Endothelial cell of umbilical vein (primary cell): Measurements from ENCODE around the gene DPH7. TPM values are rescaled to one million over a fixed set of nuclear protein-coding genes. Genes with fewer than 3 reads are reported as not detected.
A peak's percentile ranks its signal among the peaks of the same experiment; 100 is the strongest.

Experiments
- BruUV-seq: library from RNA; stranded (reverse); fragments of 400-500 nt; replicated peaks from 2 replicates; lab custom pipeline; 2021; lab: Mats Ljungman, UMichigan
- CTCF ChIA-PET: fragments of 300-600, 350-600 bp; sonication (Branson Sonifier 250); formaldehyde crosslinking; loops from one replicate; lab custom pipeline; 2021; ENCODE audit warnings: antibody characterized with exemption, inconsistent platforms; lab: Charles Lee
- POLR2A ChIA-PET: fragments of 300-600, 350-600 bp; sonication (Branson Sonifier 250); formaldehyde crosslinking; loops from one replicate; lab custom pipeline; 2021; ENCODE audit warnings: antibody characterized with exemption, inconsistent platforms; lab: Charles Lee
- DNase-seq: peaks from one replicate; pipeline ENCODE4 v3.0.0-alpha.2; 2011; ENCODE audit warnings: low read depth, low spot score
- FAIRE-seq: peaks from 2 replicates; lab custom pipeline; 2011; peaks lifted over from hg19 to GRCh38; lab: Jason Lieb, UNC
- H2AFZ ChIP-seq: 2 replicates; pipeline ENCODE4 v1.6.0; 2012; ENCODE audit warnings: low read depth, low read length, control low read depth, inconsistent platforms
- H3K27ac ChIP-seq: 2 replicates; pipeline ENCODE4 v1.5.1; 2011; ENCODE audit warnings: low read depth, mild to moderate bottlenecking, control low read depth, low read length, moderate library complexity; ENCODE audit not compliant: insufficient read depth
- H3K27me3 ChIP-seq, 2 experiments: 2 replicates each; pipeline versions ENCODE4 v1.6.0 to v1.6.1; 2011; ENCODE audit warnings: low read length in 2 of 2, mixed read lengths in 1 of 2; ENCODE audit not compliant: control insufficient read depth in 2 of 2, insufficient read depth in 2 of 2
- H3K36me3 ChIP-seq, 2 experiments: 2 replicates in 1 of 2; 3 replicates in 1 of 2; pipeline ENCODE4 v1.5.1; 2011; ENCODE audit warnings: low read length in 2 of 2, mild to moderate bottlenecking in 1 of 2, moderate library complexity in 1 of 2; ENCODE audit not compliant: control insufficient read depth in 2 of 2, insufficient read depth in 2 of 2; ENCODE audit errors: extremely low read depth in 1 of 2
- H3K4me1 ChIP-seq: 3 replicates; pipeline ENCODE4 v1.5.1; 2011; ENCODE audit warnings: mild to moderate bottlenecking, low read length; ENCODE audit not compliant: control insufficient read depth, insufficient read depth; ENCODE audit errors: extremely low read depth
- H3K4me2 ChIP-seq: 2 replicates; pipeline ENCODE4 v1.6.1; 2011; ENCODE audit warnings: low read length, control low read depth, mixed read lengths; ENCODE audit not compliant: insufficient read depth
- H3K4me3 ChIP-seq, 3 experiments: fragments of 200-600 bp in 1 of 3; sonication (generic), shearing (Covaris generic) in 1 of 3; replicated peaks in 1 of 3; 2 replicates each; pipeline ENCODE4 v1.5.1; 2011 to 2016; ENCODE audit warnings: control low read depth in 3 of 3, low read length in 3 of 3, mild to moderate bottlenecking in 2 of 3, inconsistent platforms in 1 of 3, low read depth in 1 of 3, moderate library complexity in 1 of 3; ENCODE audit not compliant: insufficient read depth in 1 of 3
- H3K79me2 ChIP-seq: 2 replicates; pipeline ENCODE4 v1.6.0; 2012; ENCODE audit warnings: low read length, inconsistent platforms; ENCODE audit not compliant: control insufficient read depth, insufficient read depth
- H3K9ac ChIP-seq: replicated peaks from 2 replicates; pipeline ENCODE3; 2011; ENCODE audit warnings: low read length, control low read depth; ENCODE audit not compliant: insufficient read depth; ENCODE audit errors: extremely low read depth
- H3K9me1 ChIP-seq: replicated peaks from 3 replicates; pipeline ENCODE4 v1.6.0; 2011; ENCODE audit warnings: mild to moderate bottlenecking, low read length; ENCODE audit not compliant: control insufficient read depth, insufficient read depth; ENCODE audit errors: extremely low read depth
- H3K9me3 ChIP-seq: replicated peaks from 2 replicates; pipeline ENCODE4 v1.5.1; 2012; ENCODE audit warnings: low read length, inconsistent platforms; ENCODE audit not compliant: control insufficient read depth, insufficient read depth
- H4K20me1 ChIP-seq: replicated peaks from 2 replicates; pipeline ENCODE3; 2011; ENCODE audit warnings: mild to moderate bottlenecking, low read length; ENCODE audit not compliant: control insufficient read depth, insufficient read depth; ENCODE audit errors: extremely low read depth
- CTCF ChIP-seq, 2 donors: IDR thresholded peaks; 1 replicate in 1 of 2; 2 replicates in 1 of 2; pipeline ENCODE4 v1.5.1; 2011; ENCODE audit warnings: low read length in 2 of 2, mild to moderate bottlenecking in 2 of 2, moderate library complexity in 2 of 2, control low read depth in 1 of 2, inconsistent platforms in 1 of 2, low read depth in 1 of 2; ENCODE audit not compliant: insufficient read depth in 1 of 2; ENCODE audit errors: extremely low read depth in 1 of 2
- EZH2 ChIP-seq: IDR thresholded peaks from 2 replicates; pipeline ENCODE4 v1.6.1; 2012; ENCODE audit warnings: borderline replicate concordance, low read depth, mild to moderate bottlenecking, moderate library complexity, low read length, inconsistent platforms; ENCODE audit not compliant: severe bottlenecking
- FOS ChIP-seq: IDR thresholded peaks from 2 replicates; pipeline ENCODE4 v1.6.1; 2011; ENCODE audit warnings: mild to moderate bottlenecking, low read length, moderate library complexity, borderline replicate concordance; ENCODE audit not compliant: insufficient read depth
- GATA2 ChIP-seq: IDR thresholded peaks from 2 replicates; pipeline ENCODE4 v1.7.0; 2011; ENCODE audit warnings: low read depth, mild to moderate bottlenecking, moderate library complexity, mixed read lengths, low read length; ENCODE audit not compliant: insufficient read length, insufficient read depth
- MYC ChIP-seq: IDR thresholded peaks from one replicate; pipeline ENCODE4 v1.6.1; 2011; ENCODE audit warnings: mild to moderate bottlenecking, low read depth, low read length
- POLR2A ChIP-seq: IDR thresholded peaks from 2 replicates; pipeline ENCODE4 v1.6.1; 2012; ENCODE audit warnings: low read depth, mild to moderate bottlenecking, control low read depth, low read length
- POLR2AphosphoS5 ChIP-seq: IDR thresholded peaks from 2 replicates; pipeline ENCODE4 v1.6.1; 2012; ENCODE audit warnings: low read depth, mild to moderate bottlenecking, control low read depth, low read length, moderate library complexity; ENCODE audit not compliant: insufficient read depth
- dilution Hi-C: fragments of 300-500 bp; cut with MboI; formaldehyde crosslinking; loops from one replicate; pipeline ENCODE4 v1.15.0; 2019; ENCODE audit warnings: low sequenced_read_pairs; ENCODE audit not compliant: extremely low pct_ligation_motif_present
- intact Hi-C: fragments of 100-400 bp; cut with micrococcal nuclease; formaldehyde crosslinking; loops from one replicate; pipeline ENCODE4 v1.10.0; 2022
- polyA plus RNA-seq, 4 experiments: library from polyadenylated mRNA; depleted of rRNA in 3 of 4; stranded (reverse) in 3 of 4; unstranded in 1 of 4; fragments of >200 nt; gene quantifications; 2 replicates each; pipeline versions ENCODE4 v1.2.1 to v1.2.3, GENCODE V29; 2011 to 2012; ENCODE audit warnings: missing spikeins in 1 of 4
- total RNA-seq: library from RNA; stranded (reverse); gene quantifications from 2 replicates; pipeline ENCODE4 v1.2.3, GENCODE V29; 2021
- TF ChIP-seq, protein P1 (sequence below): IDR thresholded peaks from 2 replicates; pipeline ENCODE4 v1.6.1; 2011; ENCODE audit not compliant: insufficient read depth, insufficient read length

The DPH7 gene
- total and polyA plus RNA-seq, 2 donors (not counting 3 experiments of a cell fraction or from before 2014, with no cell fraction given): 41.8 to 43.2 TPM

DNA sequence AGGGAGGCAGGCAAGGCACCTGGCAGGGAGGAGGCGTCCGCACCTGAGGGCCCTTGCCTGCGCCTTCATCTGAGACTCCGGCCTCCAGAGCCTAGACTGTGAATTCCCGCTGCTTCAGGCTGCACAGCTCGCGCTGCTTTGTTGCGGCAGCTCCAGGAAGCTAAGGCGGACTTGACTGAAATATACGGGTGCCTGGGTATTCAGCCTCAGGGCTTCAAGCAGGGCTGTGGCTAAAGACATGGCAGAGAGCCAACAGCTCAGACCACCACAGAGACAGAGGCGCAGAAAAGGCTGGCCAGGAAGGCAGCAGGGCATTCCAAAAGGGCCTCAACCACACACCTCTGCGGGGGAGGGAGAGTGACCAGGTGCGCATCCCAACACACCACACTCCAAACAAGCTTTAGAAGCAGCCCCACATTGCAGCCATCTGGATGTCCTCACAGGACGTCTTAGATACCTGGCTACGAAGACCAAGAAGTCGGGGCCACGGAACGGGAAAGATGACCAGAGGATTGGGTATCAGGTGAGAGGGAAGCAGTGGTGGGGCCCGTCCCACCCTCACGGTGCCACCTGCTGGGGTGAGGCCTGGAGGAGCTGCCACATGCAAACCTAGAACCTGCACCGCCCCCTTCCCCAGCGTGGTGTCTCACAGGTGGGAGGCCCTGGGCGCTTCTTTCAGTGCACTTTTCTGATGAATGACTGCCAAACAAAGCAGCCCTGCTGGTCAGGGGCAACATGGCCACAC, 1.7 kb upstream of the DPH7 start:
- Histone ChIP-seq H2AFZ (no peak overlapping the region), H3K27me3 (no peaks in the 10 kb centered on the region), H3K9ac (no peak overlapping the region), H3K9me1 (no peaks in the 10 kb centered on the region), H4K20me1 (no peaks in the 10 kb centered on the region), H3K4me1 (peaks cover 14% of the 10 kb centered on the region), H3K9me3 (no peaks in the 10 kb centered on the region), H3K4me2 (no peak overlapping the region), H3K79me2 (peaks cover 31% of the 10 kb centered on the region), H3K27ac (no peak overlapping the region), H3K36me3 (peaks cover 4 to 23% of the 10 kb centered on the region in 2 experiments), H3K4me3 (no peak overlapping the region)
- BruUV-seq: no TSS peak
- ChIA-PET POLR2A (no interaction called here), CTCF (interaction anchor here (1.0 kb wide), 1 partner anchor 38 kb away, joined by 3 read pairs; the partner anchor contains the start of gene EHMT1)
- no peak for DNase-seq
- FAIRE-seq: no peak
- intact Hi-C loops: no loop called here
- dilution Hi-C loops: no loop called here
- TF ChIP-seq POLR2A: no peak

DNA sequence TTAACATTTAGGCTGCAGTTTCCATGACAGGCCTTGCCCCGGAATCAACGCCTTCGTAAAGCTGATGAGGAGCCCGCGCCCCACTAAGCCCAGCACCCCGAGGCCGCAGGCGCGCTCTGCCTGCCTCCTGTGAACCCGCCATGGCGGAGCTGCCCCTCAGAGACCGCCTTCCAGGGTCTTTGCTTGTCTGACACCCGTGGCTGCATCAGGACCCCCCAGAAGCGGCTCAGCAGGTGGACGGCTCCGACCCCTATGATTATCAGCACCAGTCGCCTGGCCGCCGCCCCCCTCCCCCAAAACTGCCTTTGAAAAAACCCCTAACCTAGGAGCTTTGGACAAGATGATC, 507 bp upstream of the DPH7 start:
- intact Hi-C loops: loop anchor here (1.0 kb wide), 1 partner anchor 26 kb away; the partner anchor contains the start of gene ARRDC1
- H3K79me2 ChIP-seq: peaks cover 32% of the 10 kb centered on the region
- TSS peak; percentile 24 for BruUV-seq
- DNase-seq (no peak), FAIRE-seq (no peak)
- H4K20me1 ChIP-seq: no peaks in the 10 kb centered on the region
- peak overlapping the region; percentile 37 for H3K4me2 ChIP-seq
- H3K36me3 ChIP-seq: peaks cover 6 to 32% of the 10 kb centered on the region in 2 experiments
- peak overlapping the region; percentile 10 for H3K27ac ChIP-seq
- H3K9me3 ChIP-seq: no peaks in the 10 kb centered on the region
- peak overlapping the region in 2 of 3 experiments; percentile 24 to 94 for H3K4me3 ChIP-seq
- TF ChIP-seq POLR2AphosphoS5: no peak
- no peak for TF ChIP-seq MYC
- TF ChIP-seq EZH2: no peak
- TF ChIP-seq CTCF (IDR thresholded peaks at IDR 0.05; ENCODE audit: extremely low read depth in 1 of 2, insufficient read depth in 1 of 2, low read depth in 1 of 2, low read length in 2 of 2): no peak
- TF ChIP-seq FOS: no peak
- TF ChIP-seq, protein P1, sequence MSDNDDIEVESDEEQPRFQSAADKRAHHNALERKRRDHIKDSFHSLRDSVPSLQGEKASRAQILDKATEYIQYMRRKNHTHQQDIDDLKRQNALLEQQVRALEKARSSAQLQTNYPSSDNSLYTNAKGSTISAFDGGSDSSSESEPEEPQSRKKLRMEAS: no peak
- TF ChIP-seq POLR2A: no peak
- no peak for TF ChIP-seq GATA2
- peaks cover 14% of the 10 kb centered on the region for H3K4me1 ChIP-seq
- peak overlapping the region; percentile 72 for H2AFZ ChIP-seq
- ChIA-PET CTCF (interaction anchor here (1.0 to 1.7 kb wide), 5 partner anchors 9 to 44 kb away, joined by 3 to 15 read pairs (median 5); partner anchors contain the start of genes EHMT1 and ZMYND19), POLR2A (interaction anchor here (1.4 kb wide), 1 partner anchor 23 kb away, joined by 3 read pairs; no protein-coding TSS in a partner anchor)
- H3K27me3 ChIP-seq: no peaks in the 10 kb centered on the region
- H3K9ac ChIP-seq: peak overlapping the region; percentile 41
- no peaks in the 10 kb centered on the region for H3K9me1 ChIP-seq
- dilution Hi-C loops: no loop called here
